H9 (cell line): Measurements from ENCODE around the gene SPDYE18. TPM values are rescaled to one million over a fixed set of nuclear protein-coding genes. Genes with fewer than 3 reads are reported as not detected.
"Not testable (repeated sequence)": the region's sequence is repeated elsewhere in the genome, so short reads cannot be mapped to it uniquely, and the experiment has no call there.

Experiments used
- DNase-seq: peaks from one replicate; pipeline ENCODE4 v3.0.0-alpha.2; 2017
- H2AFZ ChIP-seq: one replicate; pipeline ENCODE4 v1.6.1; 2013; ENCODE audit warnings: mild to moderate bottlenecking, low read length, control low read depth, moderate library complexity
- H2AK5ac ChIP-seq: 2 replicates; pipeline ENCODE4 v1.6.1; 2013; ENCODE audit warnings: low read length, control low read depth, mixed read lengths; ENCODE audit not compliant: insufficient read length
- H2BK120ac ChIP-seq: one replicate; pipeline ENCODE4 v1.6.1; 2013; ENCODE audit warnings: low read depth, mild to moderate bottlenecking, low read length, control low read depth, inconsistent platforms; ENCODE audit not compliant: poor library complexity, severe bottlenecking
- H2BK12ac ChIP-seq: 2 replicates; pipeline ENCODE4 v1.6.1; 2013; ENCODE audit warnings: low read length, control low read depth, mixed read lengths, low read depth; ENCODE audit not compliant: insufficient read length
- H2BK15ac ChIP-seq: 2 replicates; pipeline ENCODE4 v1.6.1; 2013; ENCODE audit warnings: low read depth, low read length, control low read depth
- H2BK20ac ChIP-seq: one replicate; pipeline ENCODE4 v1.6.1; 2013; ENCODE audit warnings: low read depth, mild to moderate bottlenecking, low read length, control low read depth, inconsistent platforms; ENCODE audit not compliant: poor library complexity, severe bottlenecking
- H2BK5ac ChIP-seq: 2 replicates; pipeline ENCODE4 v1.6.1; 2013; ENCODE audit warnings: low read length, control low read depth, mixed read lengths; ENCODE audit not compliant: insufficient read length
- H3K14ac ChIP-seq: 2 replicates; pipeline ENCODE4 v1.6.1; 2013; ENCODE audit warnings: low read length, control low read depth; ENCODE audit not compliant: insufficient read depth
- H3K18ac ChIP-seq: 2 replicates; pipeline ENCODE4 v1.6.1; 2013; ENCODE audit warnings: low read depth, mild to moderate bottlenecking, mixed read lengths, low read length, control low read depth; ENCODE audit not compliant: insufficient read length
- H3K23ac ChIP-seq: 2 replicates; pipeline ENCODE4 v1.6.1; 2013; ENCODE audit warnings: low read length, control low read depth, mixed read lengths, low read depth; ENCODE audit not compliant: insufficient read length
- H3K23me2 ChIP-seq: 2 replicates; pipeline ENCODE4 v1.6.1; 2013; ENCODE audit warnings: low read depth, mild to moderate bottlenecking, mixed read lengths, low read length, control low read depth; ENCODE audit not compliant: insufficient read length, poor library complexity, severe bottlenecking
- H3K27ac ChIP-seq: 2 replicates; pipeline ENCODE4 v1.5.1; 2013; ENCODE audit warnings: low read length, control low read depth, mixed read lengths, low read depth; ENCODE audit not compliant: insufficient read length
- H3K27me3 ChIP-seq: 2 replicates; pipeline ENCODE4 v1.6.1; 2013; ENCODE audit warnings: low read length, control low read depth, inconsistent platforms; ENCODE audit not compliant: insufficient read depth
- H3K4ac ChIP-seq: 2 replicates; pipeline ENCODE4 v1.6.1; 2013; ENCODE audit warnings: low read depth, mild to moderate bottlenecking, control low read depth, inconsistent platforms, low read length, moderate library complexity
- H3K4me1 ChIP-seq: 2 replicates; pipeline ENCODE4 v1.6.1; 2013; ENCODE audit warnings: low read length, control low read depth, inconsistent platforms; ENCODE audit not compliant: insufficient read depth
- H3K4me2 ChIP-seq: 2 replicates; pipeline ENCODE4 v1.6.1; 2013; ENCODE audit warnings: low read length, control low read depth, mixed read lengths; ENCODE audit not compliant: insufficient read length, insufficient read depth
- H3K56ac ChIP-seq: 2 replicates; pipeline ENCODE4 v1.6.1; 2013; ENCODE audit warnings: low read depth, mild to moderate bottlenecking, mixed read lengths, low read length, control low read depth; ENCODE audit not compliant: insufficient read length
- H3K79me1 ChIP-seq: 2 replicates; pipeline ENCODE4 v1.6.1; 2013; ENCODE audit warnings: low read depth, mild to moderate bottlenecking, moderate library complexity, low read length, control low read depth, inconsistent platforms; ENCODE audit not compliant: insufficient read depth, poor library complexity, severe bottlenecking
- H3K79me2 ChIP-seq: 2 replicates; pipeline ENCODE4 v1.6.1; 2013; ENCODE audit warnings: low read length, control low read depth, inconsistent platforms; ENCODE audit not compliant: insufficient read depth
- H3K9ac ChIP-seq: 2 replicates; pipeline ENCODE4 v1.6.1; 2013; ENCODE audit warnings: low read length, control low read depth, mixed read lengths; ENCODE audit not compliant: insufficient read length; ENCODE audit errors: extremely low read depth
- H3K9me3 ChIP-seq: one replicate; pipeline ENCODE4 v1.6.1; 2013; ENCODE audit warnings: low read depth, low read length, inconsistent platforms; ENCODE audit not compliant: control insufficient read depth
- H3T11ph ChIP-seq: one replicate; pipeline ENCODE4 v1.6.1; 2013; ENCODE audit warnings: mild to moderate bottlenecking, low read length, control low read depth, inconsistent platforms
- H4K20me1 ChIP-seq: one replicate; pipeline ENCODE4 v1.6.1; 2013; ENCODE audit not compliant: control insufficient read depth, insufficient read length, insufficient read depth
- H4K5ac ChIP-seq: 2 replicates; pipeline ENCODE4 v1.6.1; 2013; ENCODE audit warnings: low read depth, mild to moderate bottlenecking, mixed read lengths, low read length, control low read depth; ENCODE audit not compliant: insufficient read length
- H4K8ac ChIP-seq: replicated peaks from 2 replicates; pipeline ENCODE4 v1.6.1; 2013; ENCODE audit warnings: low read length, control low read depth, mixed read lengths, low read depth; ENCODE audit not compliant: insufficient read length
- H4K91ac ChIP-seq: 2 replicates; pipeline ENCODE4 v1.6.1; 2013; ENCODE audit warnings: low read depth, mild to moderate bottlenecking, moderate library complexity, mixed read lengths, low read length, control low read depth; ENCODE audit not compliant: insufficient read length
- H3K27ac Mint-ChIP-seq, 3 experiments: 2 replicates in 2 of 3; 3 replicates in 1 of 3; pipeline ENCODE4 v1.8.0; 2020 to 2021; ENCODE audit warnings: mixed read lengths in 3 of 3, mild to moderate bottlenecking in 1 of 3, moderate library complexity in 1 of 3
- H3K27me3 Mint-ChIP-seq: 2 replicates; pipeline ENCODE4 v1.8.0; 2021; ENCODE audit warnings: low read depth, mild to moderate bottlenecking, moderate library complexity, mixed read lengths
- H3K36me3 Mint-ChIP-seq, 3 experiments: 2 replicates in 2 of 3; 3 replicates in 1 of 3; pipeline ENCODE4 v1.8.0; 2020 to 2021; ENCODE audit warnings: low read depth in 3 of 3, mixed read lengths in 3 of 3; ENCODE audit not compliant: insufficient read depth in 1 of 3
- H3K4me1 Mint-ChIP-seq, 2 experiments: 2 replicates each; pipeline ENCODE4 v1.8.0; 2020; ENCODE audit warnings: mixed read lengths in 2 of 2
- H3K4me3 Mint-ChIP-seq, 2 experiments: 2 replicates in 1 of 2; 3 replicates in 1 of 2; pipeline ENCODE4 v1.8.0; 2020 to 2021; ENCODE audit warnings: mild to moderate bottlenecking in 2 of 2, mixed read lengths in 2 of 2, moderate library complexity in 1 of 2
- H3K9me3 Mint-ChIP-seq, 2 experiments: 2 replicates in 1 of 2; 3 replicates in 1 of 2; pipeline ENCODE4 v1.8.0; 2020; ENCODE audit warnings: mild to moderate bottlenecking in 2 of 2, mixed read lengths in 2 of 2, moderate library complexity in 1 of 2
- WGBS: extraction: QIAGEN DNeasy Blood & Tissue Kit; methylation state at CpG from one replicate; pipeline ENCODE4 v1.1.7; 2013; ENCODE audit warnings: missing lambda C conversion rate, low lambda C conversion rate, mixed read lengths; ENCODE audit not compliant: insufficient read length; ENCODE audit errors: extremely low coverage; 5-methylcytosine and 5-hydroxymethylcytosine counted together
- total RNA-seq: library from RNA; stranded (reverse); gene quantifications from 2 replicates; pipeline ENCODE4 v1.2.1, GENCODE V29; 2021

SPDYE18 gene
- total RNA-seq, 1 experiment from 2014 or later: not detected

GRCh38 chr7:77077060-77077459, 14.7 kb upstream of the SPDYE18 start:
- H3K23me2 ChIP-seq, H3K9me3 ChIP-seq, H2BK12ac ChIP-seq, H2BK15ac ChIP-seq, H3K4ac ChIP-seq, H3K4me1 Mint-ChIP-seq, H3K79me2 ChIP-seq, H2AK5ac ChIP-seq, H3K79me1 ChIP-seq, H3K14ac ChIP-seq, H2BK120ac ChIP-seq, H3K18ac ChIP-seq, H4K20me1 ChIP-seq, H3K4me3 Mint-ChIP-seq, H3K9ac ChIP-seq, H3T11ph ChIP-seq, H3K27ac ChIP-seq, H3K4me2 ChIP-seq, H3K27me3 Mint-ChIP-seq, H4K5ac ChIP-seq, H3K4me1 ChIP-seq, H2BK20ac ChIP-seq, H3K9me3 Mint-ChIP-seq, H2AFZ ChIP-seq, H3K36me3 Mint-ChIP-seq, H3K27me3 ChIP-seq, H3K23ac ChIP-seq, DNase-seq, H4K91ac ChIP-seq, H3K56ac ChIP-seq, H3K27ac Mint-ChIP-seq, H2BK5ac ChIP-seq, H4K8ac ChIP-seq: not testable (repeated sequence)
- no CpG with 5 or more reads among the region's 5 CpGs for WGBS

GRCh38 chr7:77074786-77075396, 12.5 kb upstream of the SPDYE18 start:
- H3K9me3 Mint-ChIP-seq, H3K23ac ChIP-seq, H3K9ac ChIP-seq, H2BK120ac ChIP-seq, H4K8ac ChIP-seq, H3K27ac ChIP-seq, H2BK15ac ChIP-seq, H2BK12ac ChIP-seq, H3K4me3 Mint-ChIP-seq, H2BK5ac ChIP-seq, H3K4me2 ChIP-seq, H3K79me1 ChIP-seq, H2AK5ac ChIP-seq, H3K4me1 Mint-ChIP-seq, H4K20me1 ChIP-seq, H3K4me1 ChIP-seq, H4K91ac ChIP-seq, H3K9me3 ChIP-seq, H3K23me2 ChIP-seq, H3K14ac ChIP-seq, H2BK20ac ChIP-seq, H3K79me2 ChIP-seq, H3K4ac ChIP-seq, H3K27ac Mint-ChIP-seq, DNase-seq, H3K18ac ChIP-seq, H3K56ac ChIP-seq, H4K5ac ChIP-seq, H3K27me3 Mint-ChIP-seq, H2AFZ ChIP-seq, H3K27me3 ChIP-seq, H3T11ph ChIP-seq: not testable (repeated sequence)
- no CpG with 5 or more reads among the region's 6 CpGs for WGBS
- H3K36me3 Mint-ChIP-seq: peaks cover 0 to 18% (median 10%) of the 10 kb centered on the region in 3 experiments; a peak in 2 of 7 replicates
